Left ventricle myocardium superior (tissue), 1 donor: ENCODE measurements around the gene GIMAP5. TPM values are rescaled to one million over a fixed set of nuclear protein-coding genes. Genes with fewer than 3 reads are reported as not detected.

Experiments
- ATAC-seq: fragments of 200-7000 bp; cut with Tn5 transposase; one replicate; pipeline ENCODE4 v1.9.1; 2020; ENCODE audit warnings: mild to moderate bottlenecking, moderate library complexity
- DNase-seq: peaks from one replicate; pipeline ENCODE4 v3.0.0-alpha.2; 2020
- intact Hi-C: fragments of 100-400 bp; cut with micrococcal nuclease; formaldehyde crosslinking; loops from one replicate; pipeline ENCODE4 v1.11.0; 2022
- long read RNA-seq: library from polyadenylated mRNA; unstranded; transcript quantifications from one replicate; pipeline ENCODE4 v2.0.0, GENCODE V29; 2021
- total RNA-seq: library from RNA; stranded (reverse); fragmentation: NEBNext Ultra II Directional; extraction: Animal tissue kit (Norgen Biotek cat#: 25700); gene quantifications from one replicate; pipeline ENCODE4 v1.2.1, GENCODE V29; 2021
- donor health status: DM: no; HTN: yes; CAD: no; lungs with severe emphysema.

The GIMAP5 gene
- total RNA-seq, result 9.8 TPM
- long read RNA-seq, transcript GIMAP5-201 (3 exons, 2,291 nt), result major isoform, 29 of 39 reads
- long read RNA-seq, partial matches to known transcripts, result 0 of 39 reads
- long read RNA-seq, other reads (novel, unspliced or antisense), result 10 of 39 reads

DNA sequence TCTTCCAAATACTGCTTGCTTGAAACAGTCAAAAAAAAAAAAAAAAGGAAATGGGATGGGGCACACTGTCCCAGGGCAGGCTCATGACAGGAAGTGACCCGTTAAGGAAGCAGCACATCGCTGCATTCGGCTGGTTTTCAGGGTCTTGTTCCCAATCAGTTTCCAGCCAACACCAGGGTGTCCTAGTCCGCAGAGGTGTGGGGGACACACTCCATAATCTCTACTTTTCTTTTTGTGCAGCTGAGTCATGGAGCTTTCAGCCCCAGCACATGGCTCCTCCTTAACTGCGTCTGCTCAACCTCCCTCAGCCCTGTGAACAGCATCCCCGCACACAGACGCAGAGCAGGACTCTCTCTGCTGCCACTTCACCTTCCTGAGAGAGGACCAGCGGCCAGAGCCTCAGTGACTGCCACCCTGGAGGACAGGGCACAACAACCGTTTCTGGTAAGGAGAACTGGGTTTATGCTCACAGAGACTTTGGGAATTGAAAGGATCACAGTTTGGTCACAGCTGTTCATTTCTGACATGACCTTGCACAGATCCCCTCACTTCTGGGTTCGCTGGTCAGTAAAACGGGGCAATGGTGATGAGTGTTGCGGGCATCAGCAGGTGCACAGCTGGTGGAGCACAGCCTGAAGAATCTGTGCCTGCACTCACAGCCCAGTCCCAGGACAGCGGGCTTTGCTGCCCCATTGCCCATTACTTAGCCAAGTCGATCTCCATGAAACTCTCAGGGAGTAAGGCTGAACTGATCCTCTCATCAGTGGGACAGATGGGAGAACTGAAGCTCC, at the start of gene GIMAP5:
TSS of gene GIMAP5 (plus strand) at position 154 of the 791 bp plus-strand sequence. CDS start 3,467 bp downstream, outside the sequence.
- DNase-seq, result peak; percentile 43
- peak; percentile 75 for ATAC-seq
- intact Hi-C loops, result loop anchor here (10.0 kb wide), 1 partner anchor 283 kb away; the partner anchor contains the start of gene GIMAP8

DNA sequence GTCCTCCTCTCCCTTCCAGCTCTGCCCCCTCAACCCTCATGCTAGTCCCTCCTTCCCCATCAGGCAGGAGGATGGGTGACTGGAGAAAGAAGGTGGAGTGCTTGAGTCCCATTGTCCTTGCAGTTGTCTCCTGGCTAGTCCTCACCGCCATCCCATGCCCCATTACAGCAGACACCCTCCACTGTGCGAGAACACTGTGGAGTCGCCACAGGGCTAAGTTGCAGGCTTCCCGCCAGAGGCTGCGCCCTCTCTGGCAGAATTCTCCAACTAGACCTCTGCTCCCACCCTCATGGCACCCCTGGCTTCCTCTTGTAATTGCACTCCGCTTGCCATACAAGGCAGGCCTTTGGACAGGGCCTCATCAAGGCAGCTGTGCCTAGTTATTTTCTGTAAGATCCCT, 48.6 kb upstream of the GIMAP5 start:
- ATAC-seq (no peak), DNase-seq (no peak)
- intact Hi-C loops, result no loop called here

DNA sequence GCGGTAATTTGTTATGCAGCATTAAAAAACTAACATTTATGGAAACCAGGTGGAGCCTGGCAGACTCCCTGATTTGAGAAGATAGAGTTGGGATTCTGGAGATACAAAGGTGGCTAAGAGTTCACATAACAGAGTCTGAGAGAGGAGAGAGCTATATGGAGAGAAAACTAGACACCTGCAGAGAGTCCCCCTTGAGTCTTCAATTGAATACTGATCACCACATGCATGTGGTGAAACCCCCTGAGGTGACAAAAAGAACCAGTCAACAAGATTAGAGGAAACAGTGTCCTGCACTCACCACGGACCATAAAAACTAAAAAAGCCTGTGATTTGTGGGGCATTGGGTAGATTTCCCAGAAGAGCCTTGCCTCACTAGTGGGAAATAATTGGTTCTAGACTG, 41.6 kb upstream of the GIMAP5 start:
- DNase-seq (no peak), ATAC-seq (no peak)
- intact Hi-C loops, result no loop called here

- intact Hi-C loops, result no loop called here
- ATAC-seq, result no peak
- DNase-seq, result no peak
Measured at GRCh38 chr7:150703209-150703608, 34.0 kb upstream of the GIMAP5 start.

DNA sequence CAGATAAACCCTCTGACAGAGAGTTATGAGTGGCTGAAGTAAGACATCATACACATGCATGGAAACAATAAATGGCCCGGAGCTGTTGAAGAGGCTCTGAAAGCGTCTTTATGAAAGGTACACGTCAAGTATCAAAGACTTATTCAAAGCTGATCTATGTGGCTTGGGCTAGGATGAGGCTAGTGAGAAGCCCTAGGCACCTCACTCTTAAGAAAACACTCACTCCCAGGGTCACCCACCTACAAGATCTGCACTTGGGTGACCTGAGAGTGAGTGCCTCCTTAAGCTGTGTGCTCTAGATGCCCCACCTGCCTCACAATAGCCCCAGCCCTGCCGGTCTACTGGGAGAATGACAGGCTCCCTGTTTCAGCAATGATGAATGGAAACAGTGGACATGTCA, 21.9 kb upstream of the GIMAP5 start:
- no peak for DNase-seq
- ATAC-seq, result no peak
- intact Hi-C loops, result no loop called here

DNA sequence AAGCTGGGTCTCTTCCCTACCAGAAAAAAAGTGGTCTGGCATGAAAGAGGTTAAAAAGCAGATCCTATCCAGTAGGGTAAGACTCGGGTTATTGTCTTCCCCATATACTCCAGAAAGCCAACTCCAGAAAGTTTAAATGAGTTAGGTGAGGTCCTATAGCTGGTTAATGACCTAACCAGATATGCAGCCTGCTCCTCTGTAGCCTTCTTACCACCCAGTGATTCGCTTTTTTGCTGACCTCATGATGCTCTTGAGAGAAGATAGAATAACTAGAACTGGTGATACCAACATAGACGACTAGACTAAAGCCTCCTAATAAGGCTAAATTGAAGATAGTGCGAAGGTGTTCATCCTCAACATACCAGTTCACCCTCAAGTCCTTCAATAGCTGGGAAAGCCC, 21.5 kb upstream of the GIMAP5 start:
- ATAC-seq (peak; percentile 20), DNase-seq (no peak)
- intact Hi-C loops, result no loop called here

GRCh38 chr7:150716368-150716767, 20.9 kb upstream of the GIMAP5 start, which contains the start of gene GIMAP1:
TSS of gene GIMAP1 (plus strand) at chr7:150716613. CDS start at chr7:150719048, 2,435 bp downstream.
- ATAC-seq (peak; percentile 88), DNase-seq (peak; percentile 42)
- intact Hi-C loops, result no loop called here

DNA sequence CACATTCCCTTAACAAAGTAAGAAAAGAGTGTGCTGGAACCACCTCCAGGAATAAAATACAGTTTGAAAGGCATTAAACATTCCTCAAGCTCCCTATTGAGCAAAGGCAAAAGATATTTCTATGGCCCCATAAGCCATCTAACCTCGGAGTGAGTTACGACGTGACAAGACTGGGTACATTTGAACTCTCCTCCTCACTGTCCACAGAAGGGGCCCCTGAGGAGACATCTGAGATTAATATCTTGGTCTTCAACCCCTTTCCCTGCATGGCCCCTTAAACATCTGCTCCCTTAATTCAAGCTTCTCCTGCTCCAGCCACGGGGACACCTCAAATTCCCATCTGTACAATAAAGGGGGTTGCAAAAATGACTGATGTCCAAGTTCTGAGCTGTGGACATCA, 20.3 kb upstream of the GIMAP5 start:
- DNase-seq (no peak), ATAC-seq (no peak)
- intact Hi-C loops, result no loop called here

DNA sequence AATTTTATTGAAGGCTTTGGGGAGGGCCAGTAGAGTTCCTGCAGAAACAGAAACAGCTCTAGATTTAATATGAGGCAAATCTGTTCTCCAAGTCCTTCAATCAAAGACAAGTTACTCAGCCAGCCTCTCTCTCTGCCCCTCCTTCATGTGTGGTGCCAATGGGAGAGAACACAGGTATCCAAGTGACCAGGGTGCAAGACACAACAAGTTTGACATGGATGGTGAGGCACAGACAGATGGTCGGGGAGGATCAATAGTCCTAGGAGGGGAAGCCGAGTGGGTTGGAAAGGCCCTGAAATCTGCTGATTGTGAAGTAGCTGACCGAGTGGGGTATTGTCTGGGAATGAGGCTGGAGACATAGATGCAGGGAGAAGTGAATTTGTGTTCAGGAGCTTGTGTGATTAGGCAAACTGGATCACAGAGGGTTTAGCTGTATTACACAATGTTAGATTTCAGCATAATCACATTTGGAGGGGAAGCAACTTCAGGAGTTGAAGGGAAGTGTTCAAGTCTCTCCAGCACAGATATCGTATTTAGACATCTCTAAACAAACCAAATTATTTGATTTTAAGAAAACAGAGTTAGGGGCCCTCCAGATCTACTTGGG, 19.3 kb upstream of the GIMAP5 start:
- ATAC-seq, result peak; percentile 17
- intact Hi-C loops, result no loop called here

DNA sequence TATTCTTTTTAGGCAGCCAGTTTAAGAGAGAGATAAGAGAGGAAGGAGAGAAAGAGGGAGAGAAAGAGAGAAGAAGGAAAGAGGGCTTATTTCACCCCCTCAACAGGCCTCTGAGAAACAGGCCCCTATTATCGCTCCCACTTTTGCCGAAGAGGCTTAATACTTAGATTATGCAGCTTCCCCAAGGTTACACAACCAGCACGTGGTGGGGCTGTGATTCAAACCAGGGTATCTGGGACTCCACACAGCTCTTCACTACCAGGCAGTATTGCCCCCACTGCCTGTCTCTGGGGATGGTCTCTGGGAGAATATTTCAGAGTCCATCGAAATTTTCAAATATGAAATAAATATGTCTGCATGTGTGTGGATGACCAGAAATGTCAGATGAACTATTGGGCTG, 17.8 kb upstream of the GIMAP5 start:
- intact Hi-C loops, result no loop called here
- ATAC-seq (no peak), DNase-seq (no peak)

More for the DNA sequence above, 19.3 kb upstream of the GIMAP5 start:
- no peak for DNase-seq

- no peak for ATAC-seq
- DNase-seq, result no peak
- intact Hi-C loops, result no loop called here
Measured at GRCh38 chr7:150719960-150720891, 17.0 kb upstream of the GIMAP5 start.

- intact Hi-C loops, result no loop called here
- no peak for DNase-seq
- ATAC-seq, result peak; percentile 66
Measured at GRCh38 chr7:150721970-150722373, 15.2 kb upstream of the GIMAP5 start.

- intact Hi-C loops, result no loop called here
- no peak for ATAC-seq
- DNase-seq, result no peak
Measured at GRCh38 chr7:150722431-150722931, 14.7 kb upstream of the GIMAP5 start.

GRCh38 chr7:150723467-150723866, 13.8 kb upstream of the GIMAP5 start:
- intact Hi-C loops, result no loop called here
- DNase-seq (no peak), ATAC-seq (no peak)

GRCh38 chr7:150727381-150727780, 9.8 kb upstream of the GIMAP5 start:
- ATAC-seq (no peak), DNase-seq (no peak)
- intact Hi-C loops, result no loop called here

- no peak for ATAC-seq
- no peak for DNase-seq
- intact Hi-C loops, result no loop called here
Measured at GRCh38 chr7:150728011-150728410, 9.2 kb upstream of the GIMAP5 start.

DNA sequence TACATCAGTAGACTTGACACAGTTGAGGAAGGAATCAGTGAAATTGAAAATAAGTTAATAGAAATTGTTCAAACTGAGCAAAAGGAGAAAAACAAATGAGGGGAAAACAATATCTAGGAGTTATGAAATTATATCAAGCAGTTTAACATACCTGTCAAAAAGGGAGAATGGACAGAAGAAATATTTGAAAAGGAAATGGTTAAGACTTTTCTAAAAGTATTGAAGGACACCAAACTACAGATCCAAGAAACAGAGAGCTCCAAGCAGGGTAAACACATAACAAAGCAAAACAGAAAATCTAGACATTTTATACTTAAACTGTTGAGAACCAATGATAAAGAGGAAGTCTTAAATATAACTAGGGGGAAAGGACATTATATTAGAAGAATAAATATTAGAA, 8.6 kb upstream of the GIMAP5 start:
- no peak for ATAC-seq
- intact Hi-C loops, result no loop called here
- DNase-seq, result no peak

DNA sequence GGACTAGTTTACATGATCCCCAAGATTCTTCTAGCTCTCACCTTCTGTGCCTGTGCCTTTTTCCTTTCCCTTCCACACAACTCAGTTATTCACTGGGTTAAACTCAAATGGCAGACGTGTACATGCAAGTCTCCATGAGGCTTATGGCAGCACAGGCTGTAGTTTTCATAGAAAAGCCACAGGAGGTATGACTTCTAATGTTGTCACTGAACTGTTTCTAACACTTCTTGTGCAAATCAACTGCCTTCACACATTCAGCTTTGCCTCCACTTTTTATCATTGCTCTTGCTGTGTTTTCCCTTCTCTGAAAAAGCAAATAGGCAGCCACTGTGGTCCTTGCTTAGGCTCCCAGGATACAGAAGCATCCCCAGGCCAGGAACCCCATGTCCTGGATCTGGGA, 5.3 kb upstream of the GIMAP5 start:
- no peak for ATAC-seq
- intact Hi-C loops, result loop anchor here (10.0 kb wide), 1 partner anchor 277 kb away; the partner anchor contains the start of gene GIMAP8

More for the DNA sequence above, 5.3 kb upstream of the GIMAP5 start:
- DNase-seq, result no peak
